Esophagus muscularis mucosa (tissue), 4 donors: Measurements from ENCODE around the gene ZNF146. TPM values are rescaled to one million over a fixed set of nuclear protein-coding genes. Genes with fewer than 3 reads are reported as not detected.

Source experiments
- DNase-seq: peaks from one replicate; pipeline ENCODE4 v3.0.0-alpha.2; 2017; ENCODE audit errors: extremely low spot score
- H3K27ac ChIP-seq, 4 donors: fragments of 200-600 bp; sonication (generic); replicated peaks in 1 of 4; 1 replicate in 3 of 4; 2 replicates in 1 of 4; pipeline ENCODE4 v1.5.1; 2016 to 2019; ENCODE audit warnings: mild to moderate bottlenecking in 1 of 4
- H3K27me3 ChIP-seq, 4 donors: fragments of 200-600 bp; sonication (generic); one replicate each; pipeline versions ENCODE4 v1.5.1 to v1.6.0; 2016 to 2019
- H3K36me3 ChIP-seq, 4 donors: fragments of 200-600 bp; sonication (generic); one replicate each; pipeline ENCODE4 v1.5.1; 2016 to 2019
- H3K4me1 ChIP-seq, 4 donors: fragments of 200-600 bp; sonication (generic); one replicate each; pipeline ENCODE4 v1.5.1; 2016 to 2019
- H3K4me3 ChIP-seq, 4 donors: fragments of 200-600 bp; sonication (generic); 1 replicate in 2 of 4; 2 replicates in 2 of 4; pipeline ENCODE4 v1.5.1; 2016 to 2019; ENCODE audit warnings: mild to moderate bottlenecking in 4 of 4, moderate library complexity in 1 of 4
- H3K9me3 ChIP-seq, 4 donors: fragments of 200-600 bp; sonication (generic); 1 replicate in 3 of 4; 2 replicates in 1 of 4; pipeline ENCODE4 v1.5.1; 2016 to 2019
- CTCF ChIP-seq, 3 experiments: fragments of 200-600 bp in 2 of 3; fragments of 450-650 bp in 1 of 3; sonication (generic) in 2 of 3; IDR thresholded peaks; one replicate each; pipeline ENCODE4 v1.5.1; 2017 to 2019; ENCODE audit warnings: antibody characterized with exemption in 3 of 3, mild to moderate bottlenecking in 2 of 3, moderate library complexity in 1 of 3
- EP300 ChIP-seq: sonication (generic); formaldehyde crosslinking; IDR thresholded peaks from one replicate; pipeline ENCODE4 v1.6.1; 2017; ENCODE audit warnings: antibody characterized with exemption
- POLR2A ChIP-seq: fragments of 450-650 bp; IDR thresholded peaks from one replicate; pipeline ENCODE4 v1.6.1; 2017; ENCODE audit warnings: antibody characterized with exemption, moderate library complexity, mild to moderate bottlenecking, low read depth
- POLR2AphosphoS5 ChIP-seq, 2 donors: sonication (generic); formaldehyde crosslinking; IDR thresholded peaks; one replicate each; pipeline ENCODE4 v1.6.1; 2017; ENCODE audit warnings: antibody characterized with exemption in 2 of 2
- WGBS: methylation state at CpG from one replicate; pipeline ENCODE4 v1.1.5; 2018; 5-methylcytosine and 5-hydroxymethylcytosine counted together
- intact Hi-C: fragments of 100-400 bp; cut with DNase I; formaldehyde crosslinking; loops from one replicate; pipeline ENCODE4 v1.15.1; 2023
- total RNA-seq, 4 donors: library from RNA; depleted of rRNA; stranded (reverse); fragments of >200 nt; gene quantifications; one replicate each; pipeline versions ENCODE4 v1.1.0 to v1.2.1, GENCODE V29; 2016

ZNF146 gene
- total RNA-seq, 4 donors from 2014 or later = 44.9 to 78.2 (median 49.9) TPM

- no peak overlapping the region for H3K27ac ChIP-seq
- WGBS = 94% methylated on average over 6 of the region's 6 CpGs
- peaks cover 7 to 45% (median 24%) of the 10 kb centered on the region in 4 donors for H3K36me3 ChIP-seq
- intact Hi-C loops = no loop called here
- no peaks in the 10 kb centered on the region for H3K9me3 ChIP-seq
- no peaks in the 10 kb centered on the region for H3K4me1 ChIP-seq
- no peak for DNase-seq
- no peaks in the 10 kb centered on the region for H3K27me3 ChIP-seq
- H3K4me3 ChIP-seq = no peak overlapping the region
- TF ChIP-seq CTCF (IDR thresholded peaks at IDR 0.05) (no peak), EP300 (no peak), POLR2AphosphoS5 (IDR thresholded peaks at IDR 0.05) (no peak), POLR2A (no peak)
Measured at GRCh38 chr19:36201684-36202083, 13.2 kb upstream of the ZNF146 start.

- Histone ChIP-seq H3K4me3 (no peak overlapping the region), H3K9me3 (no peaks in the 10 kb centered on the region), H3K27me3 (no peaks in the 10 kb centered on the region), H3K36me3 (peaks cover 7 to 45% (median 24%) of the 10 kb centered on the region in 4 donors), H3K27ac (no peak overlapping the region), H3K4me1 (no peaks in the 10 kb centered on the region)
- intact Hi-C loops = no loop called here
- WGBS = 98% methylated on average over 4 of the region's 4 CpGs
- no peak for DNase-seq
- TF ChIP-seq EP300 (no peak), CTCF (IDR thresholded peaks at IDR 0.05) (no peak), POLR2A (no peak), POLR2AphosphoS5 (IDR thresholded peaks at IDR 0.05) (no peak)
Measured at GRCh38 chr19:36203293-36203692, 11.6 kb upstream of the ZNF146 start.

- Histone ChIP-seq H3K9me3 (no peaks in the 10 kb centered on the region), H3K4me1 (no peaks in the 10 kb centered on the region), H3K27me3 (no peaks in the 10 kb centered on the region), H3K4me3 (no peak overlapping the region), H3K27ac (no peak overlapping the region), H3K36me3 (peaks cover 4 to 21% (median 12%) of the 10 kb centered on the region in 4 donors)
- intact Hi-C loops = no loop called here
- WGBS = 84% methylated on average over 3 of the region's 3 CpGs
- TF ChIP-seq POLR2AphosphoS5 (IDR thresholded peaks at IDR 0.05) = no peak
- TF ChIP-seq CTCF (IDR thresholded peaks at IDR 0.05) = no peak
- TF ChIP-seq POLR2A = no peak
- no peak for TF ChIP-seq EP300
- DNase-seq = no peak
Measured at GRCh38 chr19:36207605-36208252, 7.2 kb upstream of the ZNF146 start.

- Histone ChIP-seq H3K4me1 (peaks cover 8 to 14% (median 12%) of the 10 kb centered on the region in 4 donors), H3K36me3 (peaks cover 2 to 21% (median 11%) of the 10 kb centered on the region in 4 donors), H3K9me3 (no peaks in the 10 kb centered on the region), H3K4me3 (no peak overlapping the region), H3K27ac (no peak overlapping the region), H3K27me3 (no peaks in the 10 kb centered on the region)
- no peak for DNase-seq
- 97% methylated on average over 7 of the region's 7 CpGs for WGBS
- intact Hi-C loops = no loop called here
- TF ChIP-seq CTCF (IDR thresholded peaks at IDR 0.05) (no peak), POLR2AphosphoS5 (IDR thresholded peaks at IDR 0.05) (no peak), EP300 (no peak), POLR2A (no peak)
Measured at GRCh38 chr19:36209372-36209771, 5.5 kb upstream of the ZNF146 start.
